AG09319 (cell line): Measurements from ENCODE around the gene UGT2A3.
"Not testable (repeated sequence)": the region's sequence is repeated elsewhere in the genome, so short reads cannot be mapped to it uniquely, and the experiment has no call there.

Source experiments
- DNase-seq: peaks from one replicate; pipeline ENCODE4 v3.0.0-alpha.2; 2010; ENCODE audit warnings: low read depth; ENCODE audit errors: extremely low read depth
- CTCF ChIP-seq: IDR thresholded peaks from 2 replicates; pipeline ENCODE4 v1.5.1; 2011; ENCODE audit warnings: low read depth, mild to moderate bottlenecking, inconsistent platforms, low read length, moderate library complexity

Gene UGT2A3

GRCh38 chr4:68948985-68949384, 2.6 kb downstream of the UGT2A3 start:
- no peak for DNase-seq
- no peak for TF ChIP-seq CTCF

DNA sequence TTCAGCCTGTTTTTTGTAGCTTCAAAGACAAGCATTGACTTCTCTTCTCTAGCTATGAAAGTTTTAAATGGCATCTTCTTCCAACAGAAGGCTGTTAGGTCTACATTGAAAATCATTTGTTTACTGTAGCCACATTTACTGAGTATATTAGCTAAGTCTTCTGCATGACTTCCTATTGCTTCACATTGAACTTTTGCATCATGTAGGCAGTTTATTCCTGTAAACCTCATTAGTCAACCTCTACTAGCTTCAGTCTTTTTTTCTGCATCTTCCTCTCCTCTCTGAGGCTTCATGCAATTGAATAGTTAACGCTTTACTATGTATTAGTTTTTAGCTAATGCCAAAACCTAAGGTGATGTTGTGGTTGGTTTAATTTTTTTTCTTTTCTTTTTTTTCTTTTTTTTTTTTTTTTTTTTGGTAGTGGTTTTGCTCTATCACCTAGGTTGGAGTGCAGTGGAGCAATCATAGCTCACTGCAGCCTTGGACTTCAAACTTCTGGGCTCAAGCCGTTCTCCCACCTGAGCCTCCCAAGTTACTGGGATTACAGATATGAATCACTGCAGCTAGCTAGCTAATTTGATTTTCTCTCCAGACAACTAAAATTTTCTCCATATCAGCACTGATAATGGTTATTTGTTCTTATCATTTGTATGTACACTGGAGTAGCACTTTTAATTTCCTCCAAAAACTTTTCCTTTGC, 3.4 kb downstream of the UGT2A3 start:
- no peak for TF ChIP-seq CTCF

DNA sequence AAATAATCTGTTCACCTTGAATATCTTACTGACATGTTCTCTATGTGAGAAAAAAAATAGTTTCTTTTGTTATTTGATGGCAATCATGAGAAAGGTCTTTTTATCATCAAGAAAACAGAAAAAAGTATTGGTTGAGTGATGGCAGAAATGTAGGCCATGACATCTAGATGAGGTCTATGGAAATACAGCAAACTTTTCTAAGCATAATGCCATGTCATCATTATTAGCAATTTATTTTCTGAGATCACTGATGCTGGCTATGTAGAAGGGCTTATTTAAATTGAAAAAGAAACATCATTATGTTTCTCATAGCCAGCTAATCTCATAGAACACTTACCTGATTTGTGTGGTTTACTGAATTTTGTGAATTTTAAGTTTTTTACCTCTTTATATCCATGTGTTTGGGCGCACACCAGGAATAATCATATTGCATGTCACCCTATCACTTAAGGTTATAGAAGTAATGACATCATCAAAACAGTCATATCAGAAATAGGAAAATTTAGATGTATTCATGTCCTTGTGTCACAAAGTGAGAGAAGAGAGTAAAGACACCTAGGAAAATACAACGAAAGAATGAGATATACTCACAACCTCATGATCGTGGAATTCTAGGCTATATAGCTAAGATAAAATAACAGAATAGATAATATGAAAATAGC, 22.4 kb downstream of the UGT2A3 start:
- no peak for TF ChIP-seq CTCF
- DNase-seq, result no peak

More for the DNA sequence above, 3.4 kb downstream of the UGT2A3 start:
- no peak for DNase-seq

- DNase-seq, result no peak
- TF ChIP-seq CTCF, result no peak
Measured at GRCh38 chr4:68927165-68927564, 24.4 kb downstream of the UGT2A3 start.

DNA sequence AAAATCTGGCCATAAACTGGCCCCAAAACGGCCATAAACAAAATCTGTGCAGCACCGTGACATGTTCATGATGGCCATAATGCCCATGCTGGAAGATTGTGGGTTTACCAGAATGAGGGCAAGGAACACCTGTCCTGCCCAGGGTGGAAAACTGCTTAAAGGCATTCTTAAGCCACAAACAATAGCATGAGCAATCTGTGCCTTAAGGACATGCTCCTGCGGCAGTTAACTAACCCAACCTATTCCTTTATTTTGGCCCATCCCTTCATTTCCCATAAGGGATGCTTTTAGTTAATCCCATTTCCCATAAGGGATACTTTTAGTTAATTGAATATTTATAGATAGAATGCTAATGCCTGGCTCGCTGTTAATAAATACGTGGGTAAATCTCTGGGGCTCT, 29.4 kb downstream of the UGT2A3 start:
- not testable (repeated sequence) for DNase-seq

DNA sequence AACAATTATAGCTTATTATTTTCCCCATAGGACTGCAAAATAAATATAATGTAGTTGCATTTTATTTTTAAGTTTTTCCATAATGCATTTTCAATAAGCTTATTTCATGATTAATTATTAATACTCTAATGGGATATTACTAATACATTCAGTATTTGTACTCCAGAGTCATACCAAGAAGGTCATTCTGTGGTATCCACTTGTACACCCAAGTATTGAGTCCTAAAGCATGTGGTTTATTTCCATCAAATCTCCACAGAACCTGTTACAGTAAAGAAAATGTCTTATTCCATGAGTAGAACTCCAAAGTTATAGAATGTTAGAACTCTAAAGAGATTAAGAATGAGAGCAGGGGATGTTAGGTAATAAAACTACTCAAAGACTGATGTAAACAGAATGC, 30.6 kb downstream of the UGT2A3 start:
- DNase-seq, result no peak
- TF ChIP-seq CTCF, result no peak

- DNase-seq, result no peak
- TF ChIP-seq CTCF, result no peak
Measured at GRCh38 chr4:68917016-68917415, 34.6 kb downstream of the UGT2A3 start.

- no peak for TF ChIP-seq CTCF
- DNase-seq, result no peak
Measured at GRCh38 chr4:68912807-68913206, 38.8 kb downstream of the UGT2A3 start.
